Mesenteric fat pad (tissue), 1 donor: ENCODE results near the gene FBXO24. TPM values are rescaled to one million over a fixed set of nuclear protein-coding genes. Genes with fewer than 3 reads are reported as not detected.
"Not testable (repeated sequence)": the region's sequence is repeated elsewhere in the genome, so short reads cannot be mapped to it uniquely, and the experiment has no call there.

Experiments used
- DNase-seq: peaks from one replicate; pipeline ENCODE4 v3.0.0-alpha.2; 2020; ENCODE audit warnings: low spot score
- total RNA-seq: library from RNA; stranded (reverse); fragmentation: NEBNext Ultra II Directional; extraction: Animal tissue kit (Norgen Biotek cat#: 25700); gene quantifications from one replicate; pipeline ENCODE4 v1.2.1, GENCODE V29; 2021
- donor health status: DM: yes; HTN: yes; CAD: no.

The FBXO24 gene
- total RNA-seq, 1 donor from 2014 or later = not detected

GRCh38 chr7:100556541-100556940 lies 29.6 kb upstream of the FBXO24 start:
- DNase-seq = no peak

- DNase-seq = no peak
Observed at GRCh38 chr7:100559127-100559526, 27.0 kb upstream of the FBXO24 start.

GRCh38 chr7:100561491-100562194 lies 24.5 kb upstream of the FBXO24 start:
- DNase-seq = no peak

- DNase-seq = peak; percentile 87
Observed at GRCh38 chr7:100562195-100563099, 23.7 kb upstream of the FBXO24 start.

- no peak for DNase-seq
Observed at GRCh38 chr7:100563100-100563564, 23.0 kb upstream of the FBXO24 start.

GRCh38 chr7:100563809-100564400 lies 22.2 kb upstream of the FBXO24 start:
- DNase-seq = peak; percentile 91

- not testable (repeated sequence) for DNase-seq
Observed at GRCh38 chr7:100564405-100564804, 21.7 kb upstream of the FBXO24 start.

GRCh38 chr7:100565133-100565571 lies 21.0 kb upstream of the FBXO24 start:
- peak; percentile 65 for DNase-seq

- DNase-seq = no peak
Observed at GRCh38 chr7:100566018-100566531, 20.1 kb upstream of the FBXO24 start.

GRCh38 chr7:100567031-100567730 lies 18.9 kb upstream of the FBXO24 start:
- DNase-seq = no peak

GRCh38 chr7:100567751-100568175 lies 18.4 kb upstream of the FBXO24 start:
- DNase-seq = no peak

GRCh38 chr7:100568176-100568895 lies 17.8 kb upstream of the FBXO24 start:
- no peak for DNase-seq

- no peak for DNase-seq
Observed at GRCh38 chr7:100568896-100569844, 17.0 kb upstream of the FBXO24 start.

GRCh38 chr7:100570954-100571828 lies 14.9 kb upstream of the FBXO24 start:
- DNase-seq = no peak

GRCh38 chr7:100571829-100572116 lies 14.4 kb upstream of the FBXO24 start:
- DNase-seq = no peak

- DNase-seq = no peak
Observed at GRCh38 chr7:100572281-100572948, 13.7 kb upstream of the FBXO24 start.

- DNase-seq = no peak
Observed at GRCh38 chr7:100572949-100573675, 13.0 kb upstream of the FBXO24 start.
